OCI-LY3 (cell line): ENCODE results near the gene CCDC85A.

Experiments used
- H2AFZ ChIP-seq: fragments of 200-600, 300-600 bp; shearing (Covaris generic); 2 replicates; pipeline ENCODE4 v1.6.0; 2014; ENCODE audit warnings: antibody characterized with exemption, low read depth, low read length
- H3K27ac ChIP-seq: fragments of 200-600, 300-600 bp; sonication (generic); 2 replicates; pipeline ENCODE4 v1.5.1; 2014; ENCODE audit warnings: mild to moderate bottlenecking, low read length, moderate library complexity, mixed read lengths
- H3K27me3 ChIP-seq: fragments of 200-600, 300-600 bp; sonication (generic); 2 replicates; pipeline ENCODE4 v1.6.1; 2014; ENCODE audit warnings: low read depth, low read length, mixed read lengths
- H3K36me3 ChIP-seq: fragments of 200-600, 300-600 bp; sonication (generic); replicated peaks from 2 replicates; pipeline ENCODE3; 2014; ENCODE audit warnings: low read depth, low read length, mixed read lengths
- H3K4me1 ChIP-seq: fragments of 300-600, 200-600 bp; sonication (generic); 2 replicates; pipeline ENCODE4 v1.6.1; 2014; ENCODE audit warnings: low read length, mixed read lengths
- H3K4me2 ChIP-seq: fragments of 200-600, 300-600 bp; sonication (generic); 2 replicates; pipeline ENCODE4 v1.6.1; 2014; ENCODE audit warnings: low read length, mixed read lengths
- H3K4me3 ChIP-seq: fragments of 300-600, 200-600 bp; sonication (generic); 2 replicates; pipeline ENCODE4 v1.5.1; 2014; ENCODE audit warnings: antibody characterized with exemption, mild to moderate bottlenecking, low read length, moderate library complexity
- H3K79me2 ChIP-seq: fragments of 300-600, 200-600 bp; shearing (Covaris generic); 2 replicates; pipeline ENCODE4 v1.6.1; 2014; ENCODE audit warnings: mild to moderate bottlenecking, low read length, mixed read lengths
- H3K9ac ChIP-seq: fragments of 300-600, 200-600 bp; shearing (Covaris generic); 2 replicates; pipeline ENCODE4 v1.6.0; 2014; ENCODE audit warnings: mild to moderate bottlenecking, low read length, moderate library complexity
- H3K9me3 ChIP-seq: fragments of 200-600, 300-600 bp; shearing (Covaris generic); 2 replicates; pipeline ENCODE4 v1.6.1; 2014; ENCODE audit warnings: low read length, mixed read lengths; ENCODE audit not compliant: insufficient read depth
- H4K20me1 ChIP-seq: fragments of 200-600, 300-600 bp; sonication (generic); 2 replicates; pipeline ENCODE4 v1.6.1; 2016; ENCODE audit warnings: low read length, mixed read lengths; ENCODE audit not compliant: insufficient read depth
- EZH2phosphoT487 ChIP-seq: fragments of 200-600 bp; shearing (Covaris generic); IDR thresholded peaks from 2 replicates; pipeline ENCODE4 v1.6.1; 2018; ENCODE audit warnings: antibody characterized with exemption, mixed run types, low read depth
- TF ChIP-seq, protein P1 (sequence below): fragments of 200-600, 300-600 bp; sonication (generic); IDR thresholded peaks from 2 replicates; pipeline ENCODE4 v1.5.1; 2014; ENCODE audit warnings: antibody characterized with exemption, low read length, low read depth

CCDC85A gene

DNA sequence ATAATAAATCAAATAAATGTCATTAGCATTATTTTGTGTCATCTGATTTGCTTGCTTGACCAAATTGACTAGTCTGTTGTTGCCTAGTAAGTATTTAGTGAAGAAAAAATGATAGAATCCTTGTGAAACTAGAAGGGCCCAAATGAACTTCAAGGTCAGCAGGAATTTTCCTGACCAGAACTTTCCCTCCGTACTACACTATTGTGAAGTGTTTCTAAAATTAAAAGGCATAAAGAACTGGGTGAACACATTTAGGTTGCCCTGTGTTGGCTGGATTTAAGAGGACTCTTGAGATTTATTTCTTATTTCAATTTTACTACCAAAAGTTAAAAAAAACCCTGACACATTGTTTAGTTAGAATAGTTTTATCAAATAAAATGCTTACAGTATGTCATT is 142.6 kb downstream of the CCDC85A start:
- Histone ChIP-seq H3K27ac (no peak overlapping the region), H3K4me3 (no peak overlapping the region), H2AFZ (no peak overlapping the region), H3K79me2 (no peaks in the 10 kb centered on the region), H3K4me1 (no peaks in the 10 kb centered on the region), H4K20me1 (no peaks in the 10 kb centered on the region), H3K9me3 (no peaks in the 10 kb centered on the region), H3K4me2 (no peak overlapping the region), H3K27me3 (no peaks in the 10 kb centered on the region), H3K36me3 (no peaks in the 10 kb centered on the region), H3K9ac (no peak overlapping the region)
- TF ChIP-seq, protein P1, sequence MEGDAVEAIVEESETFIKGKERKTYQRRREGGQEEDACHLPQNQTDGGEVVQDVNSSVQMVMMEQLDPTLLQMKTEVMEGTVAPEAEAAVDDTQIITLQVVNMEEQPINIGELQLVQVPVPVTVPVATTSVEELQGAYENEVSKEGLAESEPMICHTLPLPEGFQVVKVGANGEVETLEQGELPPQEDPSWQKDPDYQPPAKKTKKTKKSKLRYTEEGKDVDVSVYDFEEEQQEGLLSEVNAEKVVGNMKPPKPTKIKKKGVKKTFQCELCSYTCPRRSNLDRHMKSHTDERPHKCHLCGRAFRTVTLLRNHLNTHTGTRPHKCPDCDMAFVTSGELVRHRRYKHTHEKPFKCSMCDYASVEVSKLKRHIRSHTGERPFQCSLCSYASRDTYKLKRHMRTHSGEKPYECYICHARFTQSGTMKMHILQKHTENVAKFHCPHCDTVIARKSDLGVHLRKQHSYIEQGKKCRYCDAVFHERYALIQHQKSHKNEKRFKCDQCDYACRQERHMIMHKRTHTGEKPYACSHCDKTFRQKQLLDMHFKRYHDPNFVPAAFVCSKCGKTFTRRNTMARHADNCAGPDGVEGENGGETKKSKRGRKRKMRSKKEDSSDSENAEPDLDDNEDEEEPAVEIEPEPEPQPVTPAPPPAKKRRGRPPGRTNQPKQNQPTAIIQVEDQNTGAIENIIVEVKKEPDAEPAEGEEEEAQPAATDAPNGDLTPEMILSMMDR = no peak
- no peak for TF ChIP-seq EZH2phosphoT487

DNA sequence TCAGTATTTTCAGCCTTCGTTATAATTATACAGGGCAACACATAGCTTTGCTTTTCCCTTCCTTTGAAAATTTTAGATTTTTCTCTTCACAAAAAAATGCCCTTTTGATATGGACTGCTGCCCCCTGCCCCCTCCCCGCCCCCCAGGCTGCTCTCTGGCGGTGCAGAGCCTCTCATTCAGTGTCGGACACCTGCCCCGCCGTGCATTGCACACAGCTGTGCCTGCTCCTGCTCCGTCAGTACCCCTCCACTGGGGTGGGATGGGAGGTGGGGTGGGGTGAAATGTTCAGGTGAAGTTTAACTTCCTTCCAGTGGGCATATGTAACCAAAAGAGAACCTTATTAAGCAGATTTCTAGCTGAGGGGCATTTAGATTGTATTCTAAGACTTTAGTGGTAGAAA is 148.0 kb downstream of the CCDC85A start:
- Histone ChIP-seq H3K27me3 (no peaks in the 10 kb centered on the region), H3K9me3 (no peaks in the 10 kb centered on the region), H2AFZ (no peak overlapping the region), H3K79me2 (no peaks in the 10 kb centered on the region), H3K27ac (no peak overlapping the region), H3K9ac (no peak overlapping the region), H4K20me1 (no peaks in the 10 kb centered on the region), H3K4me3 (no peak overlapping the region), H3K4me2 (no peak overlapping the region), H3K4me1 (0 out of 2 replicates have a peak, but pooled peaks cover 5% of the 10 kb centered on the region), H3K36me3 (no peaks in the 10 kb centered on the region)
- TF ChIP-seq, protein P1 = no peak
- TF ChIP-seq EZH2phosphoT487 = no peak

DNA sequence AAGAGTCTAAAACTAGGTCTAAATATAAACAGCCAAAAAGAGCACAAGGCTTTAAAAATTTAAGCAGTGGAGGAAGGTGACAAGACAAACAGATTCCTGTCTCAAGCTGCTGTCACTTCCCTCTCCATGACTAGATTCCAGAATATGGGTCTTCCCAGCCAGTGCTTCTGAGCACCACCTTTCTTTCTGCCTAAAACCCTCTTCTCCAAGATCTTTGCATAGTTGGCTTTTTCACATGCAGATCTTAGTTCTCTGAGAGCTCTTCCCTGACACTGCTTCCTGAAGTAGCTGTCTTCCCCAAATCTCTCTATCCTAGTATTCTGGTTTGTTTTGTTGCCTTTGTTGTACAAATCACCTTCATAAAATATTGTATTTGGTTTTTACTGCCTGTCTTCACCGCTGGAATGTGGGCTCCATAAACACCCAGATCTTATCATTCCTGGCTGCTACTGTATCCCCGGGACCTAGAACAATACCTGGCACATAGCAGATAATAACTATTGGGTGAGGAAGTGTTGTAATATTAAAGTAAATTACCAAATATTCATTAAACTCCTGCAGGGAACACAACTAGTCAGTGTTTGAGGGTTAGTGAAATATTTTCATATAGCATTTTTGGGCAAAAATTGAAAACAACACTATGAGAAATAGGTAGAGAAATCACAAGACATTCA is 150.2 kb downstream of the CCDC85A start:
- H3K79me2 ChIP-seq = no peaks in the 10 kb centered on the region
- H3K9me3 ChIP-seq = no peaks in the 10 kb centered on the region
- H3K4me1 ChIP-seq = peaks cover 10% of the 10 kb centered on the region
- 0 out of 2 replicates have a peak overlapping the region, but pooled peaks have one; percentile 18 for H2AFZ ChIP-seq
- TF ChIP-seq EZH2phosphoT487 = no peak
- TF ChIP-seq, protein P1 = no peak
- no peaks in the 10 kb centered on the region for H4K20me1 ChIP-seq
- H3K36me3 ChIP-seq = no peaks in the 10 kb centered on the region
- no peak overlapping the region for H3K9ac ChIP-seq
- H3K4me3 ChIP-seq = no peak overlapping the region
- H3K4me2 ChIP-seq = no peak overlapping the region
- no peak overlapping the region for H3K27ac ChIP-seq
- H3K27me3 ChIP-seq = no peaks in the 10 kb centered on the region

DNA sequence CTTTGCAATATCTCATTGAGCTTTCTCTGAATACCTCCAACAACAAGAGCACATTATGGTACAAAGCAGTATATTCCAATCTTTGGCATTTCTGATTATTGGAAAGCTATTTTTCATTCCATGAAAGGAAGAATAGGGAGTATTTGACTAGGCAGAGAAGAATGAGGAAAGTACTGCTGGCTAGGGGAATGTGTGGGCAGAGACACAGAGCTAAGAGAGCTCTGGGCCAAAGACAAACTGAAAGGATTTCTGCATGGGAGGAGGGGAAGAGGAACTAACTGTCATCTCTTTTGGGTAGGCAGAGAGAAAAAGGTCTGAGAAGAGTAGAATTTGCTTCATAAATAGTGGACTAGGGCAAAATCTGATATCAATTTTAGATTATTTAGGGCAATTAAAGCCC is 150.8 kb downstream of the CCDC85A start:
- no peaks in the 10 kb centered on the region for H3K79me2 ChIP-seq
- H3K4me1 ChIP-seq = peaks cover 10% of the 10 kb centered on the region
- no peak overlapping the region for H2AFZ ChIP-seq
- no peak overlapping the region for H3K4me3 ChIP-seq
- no peaks in the 10 kb centered on the region for H3K36me3 ChIP-seq
- no peaks in the 10 kb centered on the region for H4K20me1 ChIP-seq
- H3K27ac ChIP-seq = no peak overlapping the region
- no peak overlapping the region for H3K9ac ChIP-seq
- no peak overlapping the region for H3K4me2 ChIP-seq
- TF ChIP-seq EZH2phosphoT487 = no peak
- TF ChIP-seq, protein P1 = no peak
- no peaks in the 10 kb centered on the region for H3K27me3 ChIP-seq
- H3K9me3 ChIP-seq = no peaks in the 10 kb centered on the region
